ENCODE measurements around the gene SERPIND1.

SERPIND1 gene

DNA sequence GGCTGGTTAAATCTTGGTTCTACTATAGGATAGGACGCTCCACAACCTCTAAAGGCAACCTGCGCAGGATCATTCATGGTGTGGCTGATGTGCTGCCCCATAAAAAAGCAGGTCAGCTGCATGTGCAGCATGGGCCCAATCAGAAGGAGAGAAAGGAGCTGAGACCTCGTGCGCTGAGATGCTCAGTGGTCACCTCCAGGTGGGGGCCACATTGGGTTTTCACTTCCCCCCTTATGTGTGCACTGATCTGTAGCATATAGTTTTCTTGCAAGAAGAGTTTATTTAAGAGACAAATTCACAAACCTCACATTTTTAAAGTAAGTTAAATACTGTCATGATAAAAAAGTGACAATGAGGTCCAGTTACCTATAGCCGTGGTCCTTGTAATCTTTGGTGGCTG, 24.3 kb downstream of the SERPIND1 start:
- no peak overlapping the region for H2BK15ac ChIP-seq (ENCODE audit: low read depth, poor library complexity, severe bottlenecking)
- no peaks in the 10 kb centered on the region for H3K27me3 ChIP-seq (ENCODE audit: control insufficient read depth in 1 of 2, insufficient read depth in 1 of 2, low read length in 2 of 2)
- no peak overlapping the region for H3K18ac ChIP-seq (ENCODE audit: low read depth in 1 of 2, low read length in 2 of 2)
- no peaks in the 10 kb centered on the region for H3K4me1 ChIP-seq (ENCODE audit: control insufficient read depth, insufficient read depth, low read depth, low read length)
- no peak overlapping the region for H2AFZ ChIP-seq (ENCODE audit: low read depth, low read length)
- H3K23ac ChIP-seq (ENCODE audit: low read length in 2 of 2), result no peak overlapping the region
- no peak overlapping the region for H2BK5ac ChIP-seq (ENCODE audit: low read depth, low read length, poor library complexity, severe bottlenecking)
- H3K9me3 ChIP-seq (ENCODE audit: control insufficient read depth, low read length), result no peaks in the 10 kb centered on the region
- H3K79me1 ChIP-seq (replicated peaks; ENCODE audit: low read length, poor library complexity, severe bottlenecking), result peaks cover 2% of the 10 kb centered on the region
- no peak overlapping the region for H3K4ac ChIP-seq (ENCODE audit: low read depth in 1 of 2, low read length in 2 of 2)
- no peak overlapping the region for H3K9ac ChIP-seq (ENCODE audit: low read length)
- no peak overlapping the region for H2AK5ac ChIP-seq (ENCODE audit: low read length, severe bottlenecking)
- WGBS, result 81% methylated on average over 3 of the region's 5 CpGs
- H3K4me3 ChIP-seq (ENCODE audit: insufficient read depth in 1 of 2, low read depth in 1 of 2, low read length in 2 of 2), result no peak overlapping the region
- H3K27ac ChIP-seq (ENCODE audit: low read length, poor library complexity, severe bottlenecking), result no peak overlapping the region
- no peak overlapping the region for H2BK120ac ChIP-seq (ENCODE audit: low read depth, low read length)
- H2BK12ac ChIP-seq (ENCODE audit: low read length in 2 of 2), result no peak overlapping the region
- H3K36me3 ChIP-seq (ENCODE audit: control insufficient read depth in 1 of 2, insufficient read depth in 2 of 2, low read depth in 1 of 2, low read length in 2 of 2), result peaks cover 63 to 83% of the 10 kb centered on the region in 2 experiments
- H3K14ac ChIP-seq (ENCODE audit: low read length in 2 of 2), result no peak overlapping the region
- no peak for DNase-seq
- H3K4me2 ChIP-seq (ENCODE audit: low read length, poor library complexity, severe bottlenecking), result no peak overlapping the region
- no peak overlapping the region for H4K8ac ChIP-seq (ENCODE audit: low read length)
- no peak overlapping the region for H4K91ac ChIP-seq (ENCODE audit: low read length)

DNA sequence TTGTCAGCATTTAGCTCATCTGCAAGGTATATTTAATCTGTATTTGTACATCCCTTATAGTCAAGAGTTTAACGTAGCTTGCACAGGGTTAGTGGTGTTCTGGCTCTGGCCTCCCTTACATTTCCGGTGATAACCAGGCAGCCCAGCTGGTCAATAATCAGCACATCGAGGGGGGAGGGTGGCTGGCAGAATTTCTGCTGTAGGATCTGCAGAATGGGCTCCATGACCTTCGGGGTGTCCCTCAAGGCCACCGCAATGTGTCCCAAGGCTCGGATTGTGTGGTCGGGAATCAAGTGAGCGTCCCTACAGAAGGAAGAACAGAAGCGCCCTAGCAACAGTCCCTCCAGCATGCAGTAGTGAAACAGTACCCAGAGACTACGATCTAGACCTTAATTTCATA, 25.1 kb downstream of the SERPIND1 start:
- no peak overlapping the region for H4K8ac ChIP-seq (ENCODE audit: low read length)
- H2AFZ ChIP-seq (ENCODE audit: low read depth, low read length), result no peak overlapping the region
- no peak overlapping the region for H2BK5ac ChIP-seq (ENCODE audit: low read depth, low read length, poor library complexity, severe bottlenecking)
- H2BK12ac ChIP-seq (ENCODE audit: low read length in 2 of 2), result no peak overlapping the region
- no peak overlapping the region for H2BK120ac ChIP-seq (ENCODE audit: low read depth, low read length)
- no peaks in the 10 kb centered on the region for H3K9me3 ChIP-seq (ENCODE audit: control insufficient read depth, low read length)
- WGBS, result 97% methylated on average over 10 of the region's 10 CpGs
- no peak overlapping the region for H3K4me2 ChIP-seq (ENCODE audit: low read length, poor library complexity, severe bottlenecking)
- no peak overlapping the region for H3K23ac ChIP-seq (ENCODE audit: low read length in 2 of 2)
- no peak overlapping the region for H2AK5ac ChIP-seq (ENCODE audit: low read length, severe bottlenecking)
- H3K4me3 ChIP-seq (ENCODE audit: insufficient read depth in 1 of 2, low read depth in 1 of 2, low read length in 2 of 2), result no peak overlapping the region
- H3K27me3 ChIP-seq (ENCODE audit: control insufficient read depth in 1 of 2, insufficient read depth in 1 of 2, low read length in 2 of 2), result no peaks in the 10 kb centered on the region
- no peak overlapping the region for H3K14ac ChIP-seq (ENCODE audit: low read length in 2 of 2)
- H3K79me1 ChIP-seq (replicated peaks; ENCODE audit: low read length, poor library complexity, severe bottlenecking), result peaks cover 2% of the 10 kb centered on the region
- no peak overlapping the region for H3K4ac ChIP-seq (ENCODE audit: low read depth in 1 of 2, low read length in 2 of 2)
- H3K18ac ChIP-seq (ENCODE audit: low read depth in 1 of 2, low read length in 2 of 2), result no peak overlapping the region
- no peak overlapping the region for H4K91ac ChIP-seq (ENCODE audit: low read length)
- H3K4me1 ChIP-seq (ENCODE audit: control insufficient read depth, insufficient read depth, low read depth, low read length), result peaks cover 2% of the 10 kb centered on the region
- no peak for DNase-seq
- H3K27ac ChIP-seq (ENCODE audit: low read length, poor library complexity, severe bottlenecking), result no peak overlapping the region
- H2BK15ac ChIP-seq (ENCODE audit: low read depth, poor library complexity, severe bottlenecking), result no peak overlapping the region
- H3K9ac ChIP-seq (ENCODE audit: low read length), result no peak overlapping the region
- peaks cover 71 to 90% of the 10 kb centered on the region in 2 experiments for H3K36me3 ChIP-seq (ENCODE audit: control insufficient read depth in 1 of 2, insufficient read depth in 2 of 2, low read depth in 1 of 2, low read length in 2 of 2)

DNA sequence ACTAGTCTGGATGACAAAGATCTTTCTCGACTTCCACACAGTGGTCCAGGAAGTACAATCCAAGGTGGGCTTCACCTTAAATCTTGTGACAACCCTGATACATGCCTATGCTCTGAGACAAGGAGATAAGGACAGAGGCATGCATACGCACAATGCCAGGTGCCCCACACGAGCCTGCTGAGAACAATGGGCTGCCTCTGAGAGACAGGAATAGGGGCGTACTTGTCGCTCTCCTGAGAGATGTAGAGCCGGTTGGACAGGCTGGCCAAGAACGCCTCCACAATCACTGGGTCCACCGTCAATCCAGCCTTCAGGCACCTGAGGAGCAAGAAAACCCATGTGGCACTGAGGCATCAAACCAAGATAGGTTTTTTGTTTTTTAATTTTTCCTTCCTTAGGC, 25.5 kb downstream of the SERPIND1 start:
- Histone ChIP-seq H3K27me3 (ENCODE audit: control insufficient read depth in 1 of 2, insufficient read depth in 1 of 2, low read length in 2 of 2) (no peaks in the 10 kb centered on the region), H3K4me2 (ENCODE audit: low read length, poor library complexity, severe bottlenecking) (no peak overlapping the region), H2AFZ (ENCODE audit: low read depth, low read length) (no peak overlapping the region), H2BK12ac (ENCODE audit: low read length in 2 of 2) (no peak overlapping the region), H2AK5ac (ENCODE audit: low read length, severe bottlenecking) (no peak overlapping the region), H3K4me1 (ENCODE audit: control insufficient read depth, insufficient read depth, low read depth, low read length) (peaks cover 2% of the 10 kb centered on the region), H4K8ac (ENCODE audit: low read length) (no peak overlapping the region), H3K14ac (ENCODE audit: low read length in 2 of 2) (no peak overlapping the region), H3K4me3 (ENCODE audit: insufficient read depth in 1 of 2, low read depth in 1 of 2, low read length in 2 of 2) (no peak overlapping the region), H3K9ac (ENCODE audit: low read length) (no peak overlapping the region), H3K18ac (ENCODE audit: low read depth in 1 of 2, low read length in 2 of 2) (no peak overlapping the region), H3K9me3 (ENCODE audit: control insufficient read depth, low read length) (no peaks in the 10 kb centered on the region), H3K36me3 (ENCODE audit: control insufficient read depth in 1 of 2, insufficient read depth in 2 of 2, low read depth in 1 of 2, low read length in 2 of 2) (peaks cover 70 to 91% of the 10 kb centered on the region in 2 experiments), H4K91ac (ENCODE audit: low read length) (no peak overlapping the region), H2BK5ac (ENCODE audit: low read depth, low read length, poor library complexity, severe bottlenecking) (no peak overlapping the region), H2BK120ac (ENCODE audit: low read depth, low read length) (no peak overlapping the region), H3K4ac (ENCODE audit: low read depth in 1 of 2, low read length in 2 of 2) (no peak overlapping the region), H3K23ac (ENCODE audit: low read length in 2 of 2) (no peak overlapping the region), H3K27ac (ENCODE audit: low read length, poor library complexity, severe bottlenecking) (no peak overlapping the region), H3K79me1 (replicated peaks; ENCODE audit: low read length, poor library complexity, severe bottlenecking) (peaks cover 2% of the 10 kb centered on the region), H2BK15ac (ENCODE audit: low read depth, poor library complexity, severe bottlenecking) (no peak overlapping the region)
- WGBS, result 91% methylated on average over 8 of the region's 8 CpGs
- DNase-seq, result no peak

DNA sequence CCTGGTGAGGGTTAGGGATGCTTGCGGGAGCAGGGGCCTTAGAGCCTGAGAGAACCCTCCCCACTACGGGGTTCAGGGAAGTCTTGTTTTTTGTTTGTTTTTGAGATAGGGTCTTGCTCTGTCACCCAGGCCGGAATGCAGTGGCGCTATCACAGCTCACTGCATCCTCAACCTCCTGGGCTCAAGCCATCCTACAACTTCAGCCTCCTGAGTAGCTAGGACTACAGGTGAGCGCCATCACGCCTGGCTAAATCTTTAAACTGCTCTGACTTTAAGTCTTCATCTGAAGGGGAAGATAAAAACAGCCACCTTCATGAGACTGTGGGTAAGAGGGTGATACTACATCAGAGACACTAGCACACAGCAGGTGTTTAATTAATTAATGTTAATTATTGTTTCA, 28.5 kb downstream of the SERPIND1 start:
- no peak overlapping the region for H3K4me3 ChIP-seq (ENCODE audit: insufficient read depth in 1 of 2, low read depth in 1 of 2, low read length in 2 of 2)
- H2BK5ac ChIP-seq (ENCODE audit: low read depth, low read length, poor library complexity, severe bottlenecking), result no peak overlapping the region
- no peak overlapping the region for H3K18ac ChIP-seq (ENCODE audit: low read depth in 1 of 2, low read length in 2 of 2)
- H2AFZ ChIP-seq (ENCODE audit: low read depth, low read length), result no peak overlapping the region
- H3K9me3 ChIP-seq (ENCODE audit: control insufficient read depth, low read length), result no peaks in the 10 kb centered on the region
- H2BK12ac ChIP-seq (ENCODE audit: low read length in 2 of 2), result no peak overlapping the region
- no peak overlapping the region for H3K14ac ChIP-seq (ENCODE audit: low read length in 2 of 2)
- no peak overlapping the region for H3K4ac ChIP-seq (ENCODE audit: low read depth in 1 of 2, low read length in 2 of 2)
- H3K27ac ChIP-seq (ENCODE audit: low read length, poor library complexity, severe bottlenecking), result no peak overlapping the region
- peaks cover 54 to 90% of the 10 kb centered on the region in 2 experiments for H3K36me3 ChIP-seq (ENCODE audit: control insufficient read depth in 1 of 2, insufficient read depth in 2 of 2, low read depth in 1 of 2, low read length in 2 of 2)
- no peak overlapping the region for H4K91ac ChIP-seq (ENCODE audit: low read length)
- no peak overlapping the region for H2AK5ac ChIP-seq (ENCODE audit: low read length, severe bottlenecking)
- H3K23ac ChIP-seq (ENCODE audit: low read length in 2 of 2), result no peak overlapping the region
- H3K4me1 ChIP-seq (ENCODE audit: control insufficient read depth, insufficient read depth, low read depth, low read length), result peaks cover 7% of the 10 kb centered on the region
- no peak overlapping the region for H2BK120ac ChIP-seq (ENCODE audit: low read depth, low read length)
- no peak overlapping the region for H2BK15ac ChIP-seq (ENCODE audit: low read depth, poor library complexity, severe bottlenecking)
- no peak overlapping the region for H3K4me2 ChIP-seq (ENCODE audit: low read length, poor library complexity, severe bottlenecking)
- no peak overlapping the region for H3K9ac ChIP-seq (ENCODE audit: low read length)
- WGBS, result no CpG with 5 or more reads among the region's 6 CpGs
- no peak overlapping the region for H4K8ac ChIP-seq (ENCODE audit: low read length)
- H3K79me1 ChIP-seq (replicated peaks; ENCODE audit: low read length, poor library complexity, severe bottlenecking), result peaks cover 5% of the 10 kb centered on the region
- DNase-seq, result no peak
- H3K27me3 ChIP-seq (ENCODE audit: control insufficient read depth in 1 of 2, insufficient read depth in 1 of 2, low read length in 2 of 2), result no peaks in the 10 kb centered on the region

Measured in mesenchymal stem cell (in vitro differentiated cells and primary cell).